ENCODE measurements around the gene SFRP5.

Gene SFRP5

DNA sequence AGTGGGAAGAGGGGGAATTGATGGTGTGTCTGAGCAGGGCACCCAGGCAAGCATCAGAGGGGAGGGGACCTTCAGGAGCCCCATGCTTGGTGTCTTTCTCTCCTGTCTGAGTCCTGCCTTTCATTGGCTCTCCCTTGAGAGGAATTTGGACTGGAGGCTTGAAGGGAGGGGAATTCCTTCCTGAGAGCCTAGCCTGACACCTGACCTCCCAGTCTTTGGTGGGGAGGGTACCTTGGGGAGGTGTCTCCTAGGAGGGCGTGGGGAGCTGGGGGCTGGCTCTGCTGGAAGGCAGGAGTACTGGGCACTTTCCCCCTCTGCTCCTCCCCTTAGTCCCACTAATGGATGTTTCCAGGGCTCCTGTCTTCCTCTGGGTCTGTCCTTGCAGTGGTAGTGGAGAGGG lies 1.3 kb upstream of the SFRP5 start:
- H3K4me3 ChIP-seq (ENCODE audit: control insufficient read depth, low read depth, low read length), result no peak overlapping the region
- no peak for TF ChIP-seq CTCF (IDR thresholded peaks at IDR 0.05; ENCODE audit: control insufficient read depth, insufficient read depth, low read depth, low read length, missing control alignments)
- DNase-seq (ENCODE audit: low read depth), result no peak

DNA sequence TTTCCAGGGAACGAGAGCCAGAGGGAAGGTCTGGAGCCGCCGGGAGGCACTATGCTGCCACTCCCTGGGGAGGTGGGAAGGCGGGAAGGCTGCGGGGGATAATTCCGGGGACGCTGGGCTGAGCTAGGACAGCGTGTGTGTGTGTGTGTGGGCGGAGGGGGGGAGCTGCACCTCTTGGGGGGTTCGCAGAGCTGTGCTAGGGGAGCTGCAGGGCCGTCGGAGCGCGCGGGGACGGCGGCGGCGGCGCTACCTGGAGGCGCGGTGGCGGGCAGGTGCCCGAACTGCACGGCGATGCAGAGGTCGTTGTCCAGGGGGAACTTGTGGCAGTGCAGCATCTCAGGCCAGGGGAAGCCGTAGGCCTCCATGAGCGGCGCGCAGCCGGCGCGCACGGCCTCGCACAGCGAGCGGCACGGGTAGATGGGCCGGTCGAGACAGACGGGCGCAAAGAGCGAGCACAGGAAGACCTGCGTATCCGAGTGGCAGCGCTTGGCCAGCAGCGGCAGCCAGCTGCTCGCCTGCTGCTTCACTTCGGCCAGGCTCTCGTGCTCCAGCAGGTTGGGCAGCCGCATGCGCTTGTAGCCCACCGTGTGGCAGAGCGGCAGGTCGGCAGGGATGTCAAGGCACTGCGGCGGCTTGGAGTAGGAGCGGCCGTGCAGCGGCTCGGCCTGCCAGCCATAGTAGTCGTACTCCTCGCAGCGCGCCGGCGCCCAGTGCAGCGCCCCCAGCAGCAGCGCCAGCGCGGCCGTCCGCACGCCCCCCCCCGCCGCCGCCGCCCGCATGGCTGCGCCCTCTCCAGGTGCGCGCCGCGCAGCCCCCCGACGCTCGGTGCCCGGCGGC lies 526 bp downstream of the SFRP5 start:
- H3K4me3 ChIP-seq (ENCODE audit: control insufficient read depth, low read depth, low read length), result no peak overlapping the region
- no peak for DNase-seq (ENCODE audit: low read depth)
- TF ChIP-seq CTCF (IDR thresholded peaks at IDR 0.05; ENCODE audit: control insufficient read depth, insufficient read depth, low read depth, low read length, missing control alignments), result no peak

GRCh38 chr10:97770255-97770654 lies 1.5 kb downstream of the SFRP5 start:
- no peak for DNase-seq (ENCODE audit: low read depth)
- no peak for TF ChIP-seq CTCF (IDR thresholded peaks at IDR 0.05; ENCODE audit: control insufficient read depth, insufficient read depth, low read depth, low read length, missing control alignments)
- no peak overlapping the region for H3K4me3 ChIP-seq (ENCODE audit: control insufficient read depth, low read depth, low read length)

DNA sequence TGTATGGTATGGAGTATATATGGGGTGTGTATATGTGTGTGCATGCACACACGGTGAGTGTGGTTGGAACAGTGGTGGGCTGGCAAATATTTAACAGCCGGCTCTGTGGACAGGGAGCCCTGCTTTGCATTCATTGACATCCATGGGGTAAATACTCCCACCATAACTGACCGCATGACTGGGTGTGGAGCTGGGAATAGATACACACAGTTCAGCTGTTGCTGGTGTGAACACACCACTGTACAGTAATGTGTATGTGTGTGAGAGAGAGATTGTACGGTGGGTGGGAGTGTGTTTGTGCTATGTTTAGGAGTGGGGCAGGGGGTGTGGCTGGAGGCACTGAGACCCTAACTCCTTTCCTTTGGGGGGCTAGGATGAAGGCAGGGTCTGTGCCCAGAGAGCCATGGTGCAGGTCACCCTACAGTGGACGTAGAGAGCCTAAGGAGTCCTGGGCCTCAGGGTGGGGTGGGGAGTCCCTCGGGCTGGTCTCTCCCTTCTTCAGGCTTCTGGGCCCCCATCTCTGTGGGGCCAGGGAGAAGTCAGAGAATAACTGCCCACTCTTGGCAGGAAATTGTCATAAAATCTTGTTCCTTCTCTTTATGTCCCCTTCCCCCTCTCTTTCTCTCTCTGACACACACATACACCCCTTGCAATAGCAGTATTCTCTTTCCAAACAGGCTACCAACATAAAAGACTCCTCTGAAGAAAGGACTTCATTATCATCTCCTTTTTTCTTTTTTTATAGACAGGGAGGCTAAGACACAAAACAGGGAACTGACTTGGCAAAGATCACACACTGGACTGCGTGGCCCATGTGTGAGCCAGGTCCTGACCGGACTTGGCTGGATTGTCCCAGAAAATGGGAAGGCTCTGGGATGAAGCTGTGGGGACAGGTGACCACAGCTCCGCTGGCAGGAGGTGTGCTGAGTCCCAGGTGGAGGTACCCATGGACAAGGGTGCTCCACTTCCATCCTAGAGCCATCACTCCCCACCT lies 3.2 kb downstream of the SFRP5 start:
- DNase-seq (ENCODE audit: low read depth), result no peak
- H3K4me3 ChIP-seq (ENCODE audit: control insufficient read depth, low read depth, low read length), result no peak overlapping the region
- no peak for TF ChIP-seq CTCF (IDR thresholded peaks at IDR 0.05; ENCODE audit: control insufficient read depth, insufficient read depth, low read depth, low read length, missing control alignments)

GRCh38 chr10:97766996-97767924 lies 4.5 kb downstream of the SFRP5 start:
- DNase-seq (ENCODE audit: low read depth), result no peak
- H3K4me3 ChIP-seq (ENCODE audit: control insufficient read depth, low read depth, low read length), result no peak overlapping the region
- TF ChIP-seq CTCF (IDR thresholded peaks at IDR 0.05; ENCODE audit: control insufficient read depth, insufficient read depth, low read depth, low read length, missing control alignments), result no peak
